Measurements from ENCODE around the gene ASB4. TPM values are rescaled to one million over a fixed set of nuclear protein-coding genes. Genes with fewer than 3 reads are reported as not detected.

Gene ASB4
- total RNA-seq, 1 experiment from 2014 or later = not detected

DNA sequence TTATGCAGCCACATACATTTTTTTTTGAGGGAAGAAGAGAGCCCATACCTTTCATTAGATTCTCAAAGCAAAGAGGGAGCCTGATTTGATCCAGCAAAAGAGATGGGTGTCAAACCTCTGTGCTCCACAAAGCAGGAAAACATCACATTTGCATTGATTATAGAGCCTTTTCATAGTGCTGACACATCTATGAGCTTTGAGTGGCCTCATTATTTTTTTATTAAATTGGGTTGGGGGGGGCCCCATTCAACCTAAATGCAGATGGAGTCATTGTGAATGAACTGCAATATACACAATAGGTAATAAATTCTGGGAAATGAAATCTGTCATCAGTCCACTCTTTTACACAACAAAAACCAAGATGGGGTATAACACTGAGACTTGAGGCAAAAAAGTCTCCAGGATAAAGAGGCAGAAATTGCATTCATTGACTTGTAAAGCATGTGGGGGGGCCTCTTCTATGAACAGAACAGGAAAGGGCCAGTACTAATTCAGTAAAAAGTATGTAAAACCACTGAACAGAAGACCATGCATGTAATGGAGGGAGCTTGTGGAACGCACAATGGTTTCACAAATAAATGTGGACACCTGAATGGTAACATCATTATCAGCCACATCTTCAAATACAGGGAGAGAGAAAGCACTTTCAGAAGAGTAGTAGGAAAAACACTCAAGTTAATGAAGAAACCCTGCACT lies 17.7 kb upstream of the ASB4 start:
- no peak overlapping the region for H3K4me3 ChIP-seq
- ChIA-PET POLR2A (ENCODE audit: unreplicated experiment) (no interaction called here), CTCF (no interaction called here)
- no peaks in the 10 kb centered on the region for H4K20me1 ChIP-seq (ENCODE audit: insufficient read depth)
- no peaks in the 10 kb centered on the region for H3K9me2 ChIP-seq (ENCODE audit: insufficient read depth)
- no peak overlapping the region for H3K4me2 ChIP-seq
- no peaks in the 10 kb centered on the region for H3K27me3 ChIP-seq (ENCODE audit: insufficient read depth, low read depth)
- H3F3A ChIP-seq (ENCODE audit: insufficient read depth, low read depth) = no peaks in the 10 kb centered on the region
- no peaks in the 10 kb centered on the region for H3K79me2 ChIP-seq (ENCODE audit: low read depth)
- no peak overlapping the region for H2AFZ ChIP-seq
- intact Hi-C loops (cut with micrococcal nuclease; ENCODE audit: unreplicated experiment) = no loop called here
- no peak overlapping the region for H3K27ac ChIP-seq
- BruUV-seq (replicated peaks) = no TSS peak
- H3K4me1 ChIP-seq (replicated peaks; ENCODE audit: insufficient read depth) = no peaks in the 10 kb centered on the region
- no peak for TF ChIP-seq EZH2 (IDR thresholded peaks at IDR 0.05; ENCODE audit: low read depth)
- TF ChIP-seq, protein P1, sequence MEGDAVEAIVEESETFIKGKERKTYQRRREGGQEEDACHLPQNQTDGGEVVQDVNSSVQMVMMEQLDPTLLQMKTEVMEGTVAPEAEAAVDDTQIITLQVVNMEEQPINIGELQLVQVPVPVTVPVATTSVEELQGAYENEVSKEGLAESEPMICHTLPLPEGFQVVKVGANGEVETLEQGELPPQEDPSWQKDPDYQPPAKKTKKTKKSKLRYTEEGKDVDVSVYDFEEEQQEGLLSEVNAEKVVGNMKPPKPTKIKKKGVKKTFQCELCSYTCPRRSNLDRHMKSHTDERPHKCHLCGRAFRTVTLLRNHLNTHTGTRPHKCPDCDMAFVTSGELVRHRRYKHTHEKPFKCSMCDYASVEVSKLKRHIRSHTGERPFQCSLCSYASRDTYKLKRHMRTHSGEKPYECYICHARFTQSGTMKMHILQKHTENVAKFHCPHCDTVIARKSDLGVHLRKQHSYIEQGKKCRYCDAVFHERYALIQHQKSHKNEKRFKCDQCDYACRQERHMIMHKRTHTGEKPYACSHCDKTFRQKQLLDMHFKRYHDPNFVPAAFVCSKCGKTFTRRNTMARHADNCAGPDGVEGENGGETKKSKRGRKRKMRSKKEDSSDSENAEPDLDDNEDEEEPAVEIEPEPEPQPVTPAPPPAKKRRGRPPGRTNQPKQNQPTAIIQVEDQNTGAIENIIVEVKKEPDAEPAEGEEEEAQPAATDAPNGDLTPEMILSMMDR (conservative IDR thresholded peaks at IDR 0.05) = no peak
- H3K36me3 ChIP-seq (ENCODE audit: low read depth) = no peaks in the 10 kb centered on the region
- H3K9me3 ChIP-seq (ENCODE audit: insufficient read depth, low read depth) = no peaks in the 10 kb centered on the region
- DNase-seq = no peak

DNA sequence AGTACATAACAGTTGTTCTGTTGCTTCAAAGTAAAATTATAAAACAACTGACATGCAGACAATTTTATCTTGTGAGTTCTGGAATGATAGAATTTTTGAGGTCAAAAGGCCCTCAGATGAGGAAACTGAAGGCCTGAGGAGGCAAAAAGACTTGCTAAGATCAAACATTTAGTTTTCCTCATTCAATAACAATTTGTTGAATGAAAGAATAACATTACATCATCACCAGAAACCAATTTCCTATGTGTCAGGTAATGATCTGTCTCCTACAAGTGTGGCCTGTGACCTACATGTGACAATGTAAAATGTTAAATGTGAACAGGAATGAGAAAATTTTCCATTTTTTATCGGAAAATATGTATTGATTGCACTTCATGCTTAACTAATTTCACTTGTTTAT lies 16.6 kb upstream of the ASB4 start:
- POLR2A ChIA-PET (ENCODE audit: unreplicated experiment) = no interaction called here
- H2AFZ ChIP-seq = no peak overlapping the region
- TF ChIP-seq, protein P1 (conservative IDR thresholded peaks at IDR 0.05) = no peak
- TF ChIP-seq EZH2 (IDR thresholded peaks at IDR 0.05; ENCODE audit: low read depth) = no peak
- no peak overlapping the region for H3K27ac ChIP-seq
- H3K4me1 ChIP-seq (replicated peaks; ENCODE audit: insufficient read depth) = no peaks in the 10 kb centered on the region
- intact Hi-C loops (cut with micrococcal nuclease; ENCODE audit: unreplicated experiment) = no loop called here
- H3K36me3 ChIP-seq (ENCODE audit: low read depth) = no peaks in the 10 kb centered on the region
- no peak overlapping the region for H3K4me2 ChIP-seq
- H3K79me2 ChIP-seq (ENCODE audit: low read depth) = no peaks in the 10 kb centered on the region
- H3K4me3 ChIP-seq = no peak overlapping the region
- no peaks in the 10 kb centered on the region for H4K20me1 ChIP-seq (ENCODE audit: insufficient read depth)
- no peaks in the 10 kb centered on the region for H3K9me3 ChIP-seq (ENCODE audit: insufficient read depth, low read depth)
- H3K27me3 ChIP-seq (ENCODE audit: insufficient read depth, low read depth) = no peaks in the 10 kb centered on the region
- H3K9me2 ChIP-seq (ENCODE audit: insufficient read depth) = no peaks in the 10 kb centered on the region
- BruUV-seq (replicated peaks) = no TSS peak
- no peak for DNase-seq
- CTCF ChIA-PET = no interaction called here
- H3F3A ChIP-seq (ENCODE audit: insufficient read depth, low read depth) = no peaks in the 10 kb centered on the region

DNA sequence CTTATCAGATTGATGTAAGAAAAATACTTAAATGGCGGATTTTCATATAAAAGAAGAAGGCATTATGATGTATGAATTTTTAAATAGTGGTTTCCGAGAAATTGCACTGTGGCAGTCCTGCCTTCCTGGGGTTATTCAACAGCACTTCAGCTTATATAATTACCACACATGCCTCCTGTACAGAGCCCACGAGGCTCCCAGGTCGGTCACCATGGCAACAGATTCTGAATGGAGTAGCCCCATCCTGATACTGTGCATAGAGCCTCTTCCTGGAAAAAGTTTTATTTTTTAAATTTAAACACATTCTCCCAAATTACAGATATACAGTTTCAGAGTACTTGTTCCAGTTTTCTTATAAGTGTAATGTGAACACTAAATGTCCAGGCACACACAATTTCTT lies 15.9 kb upstream of the ASB4 start:
- Histone ChIP-seq H3K9me3 (ENCODE audit: insufficient read depth, low read depth) (no peaks in the 10 kb centered on the region), H3K79me2 (ENCODE audit: low read depth) (no peaks in the 10 kb centered on the region), H3K9me2 (ENCODE audit: insufficient read depth) (no peaks in the 10 kb centered on the region), H3K4me2 (no peak overlapping the region), H4K20me1 (ENCODE audit: insufficient read depth) (no peaks in the 10 kb centered on the region), H3K4me1 (replicated peaks; ENCODE audit: insufficient read depth) (no peaks in the 10 kb centered on the region), H3K27me3 (ENCODE audit: insufficient read depth, low read depth) (no peaks in the 10 kb centered on the region), H3F3A (ENCODE audit: insufficient read depth, low read depth) (no peaks in the 10 kb centered on the region), H2AFZ (no peak overlapping the region), H3K36me3 (ENCODE audit: low read depth) (no peaks in the 10 kb centered on the region), H3K27ac (no peak overlapping the region), H3K4me3 (no peak overlapping the region)
- CTCF ChIA-PET = no interaction called here
- no TSS peak for BruUV-seq (replicated peaks)
- intact Hi-C loops (cut with micrococcal nuclease; ENCODE audit: unreplicated experiment) = no loop called here
- TF ChIP-seq EZH2 (IDR thresholded peaks at IDR 0.05; ENCODE audit: low read depth) = no peak
- TF ChIP-seq, protein P1 (conservative IDR thresholded peaks at IDR 0.05) = no peak
- DNase-seq = no peak
- POLR2A ChIA-PET (ENCODE audit: unreplicated experiment) = no interaction called here
